Mononuclear cell (primary cell): ENCODE measurements around the gene SVOPL. TPM values are rescaled to one million over a fixed set of nuclear protein-coding genes. Genes with fewer than 3 reads are reported as not detected.
"Not testable (repeated sequence)": the region's sequence is repeated elsewhere in the genome, so short reads cannot be mapped to it uniquely, and the experiment has no call there.

Experiments
- H3K27me3 ChIP-seq: 2 replicates; pipeline ENCODE4 v1.6.0; 2011; ENCODE audit warnings: low read length, control low read depth; ENCODE audit not compliant: insufficient read depth
- H3K4me1 ChIP-seq: 2 replicates; pipeline ENCODE4 v1.5.1; 2011; ENCODE audit warnings: mild to moderate bottlenecking, low read length, control low read depth; ENCODE audit not compliant: insufficient read depth
- H3K4me3 ChIP-seq: 2 replicates; pipeline ENCODE4 v1.5.1; 2011; ENCODE audit warnings: mild to moderate bottlenecking, low read length, moderate library complexity
- H3K9me3 ChIP-seq: 2 replicates; pipeline ENCODE4 v1.5.1; 2011; ENCODE audit warnings: low read depth, mild to moderate bottlenecking, control low read depth, low read length
- total RNA-seq: library from RNA; depleted of rRNA; stranded (reverse); fragments of >200 nt; gene quantifications from one replicate; pipeline ENCODE4 v1.2.3, GENCODE V29; 2012

The SVOPL gene
- total RNA-seq, 1 donor: 0.21 TPM

DNA sequence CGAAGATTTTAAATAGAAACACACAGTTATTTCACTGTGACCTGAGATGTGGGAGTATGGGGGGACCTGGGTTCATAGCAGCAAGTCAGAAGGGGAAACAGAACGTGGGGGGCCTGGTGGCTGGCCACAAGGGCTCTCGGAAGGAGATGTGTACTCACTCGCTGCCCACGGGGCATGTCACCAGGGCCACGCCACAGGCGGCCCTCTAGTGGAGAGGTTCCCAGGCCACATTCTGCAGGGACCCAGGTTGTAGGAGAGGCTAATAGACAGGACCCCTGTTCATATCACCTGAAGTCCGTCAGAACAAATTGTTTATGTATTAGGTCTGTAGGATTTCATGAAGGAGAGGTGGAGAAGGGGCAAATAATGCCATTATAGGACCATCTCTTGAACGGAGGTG is 25.1 kb upstream of the SVOPL start:
- Histone ChIP-seq H3K4me3 (no peak overlapping the region), H3K9me3 (no peaks in the 10 kb centered on the region), H3K4me1 (no peaks in the 10 kb centered on the region), H3K27me3 (no peaks in the 10 kb centered on the region)

DNA sequence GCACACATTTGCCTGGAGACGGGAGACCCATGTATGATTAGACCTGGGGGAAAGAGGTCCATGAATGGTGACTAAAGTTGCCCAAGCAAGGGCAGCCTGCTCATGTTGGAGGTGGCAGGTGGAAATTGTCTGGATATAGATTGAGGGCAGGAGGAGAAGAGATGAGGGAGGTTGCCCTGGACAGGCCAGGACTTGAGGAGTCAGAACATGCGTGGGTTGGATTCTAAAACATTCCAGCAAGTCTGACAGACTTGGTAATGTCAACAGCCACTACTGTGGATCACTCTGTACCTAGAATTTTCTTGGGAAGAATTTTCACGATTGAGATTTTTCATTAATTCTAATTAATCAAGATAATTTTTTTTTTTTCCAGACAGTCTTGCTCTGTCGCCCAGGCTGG is 19.1 kb upstream of the SVOPL start:
- H3K4me1 ChIP-seq: no peaks in the 10 kb centered on the region
- H3K4me3 ChIP-seq: no peak overlapping the region
- H3K9me3 ChIP-seq: no peaks in the 10 kb centered on the region
- H3K27me3 ChIP-seq: no peaks in the 10 kb centered on the region

DNA sequence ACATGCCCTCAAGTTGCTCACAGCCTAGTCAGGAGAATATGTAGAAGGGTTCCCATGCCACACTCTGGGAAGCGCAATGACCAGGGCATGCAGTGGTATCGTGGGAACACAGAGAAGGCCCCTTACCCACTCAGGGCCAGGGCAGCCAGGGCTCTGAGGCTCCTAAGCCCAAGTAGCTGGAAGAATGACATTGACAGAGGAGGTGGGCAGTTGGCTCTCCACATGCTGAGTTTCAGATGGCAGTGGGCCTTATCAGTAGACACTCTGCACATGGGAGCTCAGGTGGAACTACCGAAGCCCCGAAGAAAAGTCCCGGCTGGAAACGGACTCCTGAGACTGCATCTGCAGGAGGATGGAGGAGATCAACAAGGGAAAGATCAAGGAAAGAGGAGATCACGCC is 15.7 kb upstream of the SVOPL start:
- Histone ChIP-seq H3K4me1 (no peaks in the 10 kb centered on the region), H3K9me3 (no peaks in the 10 kb centered on the region), H3K27me3 (no peaks in the 10 kb centered on the region), H3K4me3 (no peak overlapping the region)

DNA sequence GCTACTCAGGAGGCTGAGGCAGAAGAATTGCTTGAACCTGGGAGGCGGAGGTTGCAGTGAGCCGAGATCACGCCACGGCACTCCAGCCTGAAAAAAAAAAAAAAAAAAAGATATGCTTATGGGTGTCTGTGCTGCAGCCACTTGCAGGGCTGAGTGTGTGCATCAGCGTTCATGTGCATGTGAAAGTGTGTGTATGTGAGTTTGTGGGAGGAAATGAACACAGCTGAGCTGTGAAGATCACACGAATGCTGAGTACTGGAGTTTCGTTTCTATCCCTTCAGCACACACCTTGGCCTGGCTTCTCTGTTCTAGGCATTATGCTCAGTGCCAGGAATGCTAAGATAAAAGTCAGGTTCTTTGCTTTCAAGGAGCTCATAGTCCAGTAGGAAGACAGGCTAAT is 12.0 kb upstream of the SVOPL start:
- Histone ChIP-seq H3K9me3 (no peaks in the 10 kb centered on the region), H3K4me3 (no peak overlapping the region), H3K27me3 (no peaks in the 10 kb centered on the region), H3K4me1 (no peaks in the 10 kb centered on the region)

DNA sequence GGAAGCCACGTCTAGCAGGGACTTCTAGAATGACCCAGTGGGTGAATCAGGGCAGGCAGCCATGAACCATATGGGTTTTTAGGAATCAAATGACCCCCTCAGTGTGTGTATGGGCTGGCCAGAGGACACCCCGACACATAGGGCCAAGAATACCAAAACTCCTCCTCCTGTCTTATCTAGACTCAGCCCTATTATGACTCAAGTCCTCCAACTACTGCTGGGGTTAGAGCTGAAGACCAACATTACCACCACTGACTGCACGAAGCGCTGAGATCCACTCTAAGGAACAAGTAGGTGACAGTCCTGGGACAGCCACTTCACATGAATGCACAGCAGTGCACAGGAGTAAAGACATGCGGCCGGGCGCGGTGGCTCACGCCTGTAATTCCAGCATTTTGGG is 11.5 kb upstream of the SVOPL start:
- Histone ChIP-seq H3K4me1 (no peaks in the 10 kb centered on the region), H3K4me3 (no peak overlapping the region), H3K27me3 (no peaks in the 10 kb centered on the region), H3K9me3 (no peaks in the 10 kb centered on the region)

DNA sequence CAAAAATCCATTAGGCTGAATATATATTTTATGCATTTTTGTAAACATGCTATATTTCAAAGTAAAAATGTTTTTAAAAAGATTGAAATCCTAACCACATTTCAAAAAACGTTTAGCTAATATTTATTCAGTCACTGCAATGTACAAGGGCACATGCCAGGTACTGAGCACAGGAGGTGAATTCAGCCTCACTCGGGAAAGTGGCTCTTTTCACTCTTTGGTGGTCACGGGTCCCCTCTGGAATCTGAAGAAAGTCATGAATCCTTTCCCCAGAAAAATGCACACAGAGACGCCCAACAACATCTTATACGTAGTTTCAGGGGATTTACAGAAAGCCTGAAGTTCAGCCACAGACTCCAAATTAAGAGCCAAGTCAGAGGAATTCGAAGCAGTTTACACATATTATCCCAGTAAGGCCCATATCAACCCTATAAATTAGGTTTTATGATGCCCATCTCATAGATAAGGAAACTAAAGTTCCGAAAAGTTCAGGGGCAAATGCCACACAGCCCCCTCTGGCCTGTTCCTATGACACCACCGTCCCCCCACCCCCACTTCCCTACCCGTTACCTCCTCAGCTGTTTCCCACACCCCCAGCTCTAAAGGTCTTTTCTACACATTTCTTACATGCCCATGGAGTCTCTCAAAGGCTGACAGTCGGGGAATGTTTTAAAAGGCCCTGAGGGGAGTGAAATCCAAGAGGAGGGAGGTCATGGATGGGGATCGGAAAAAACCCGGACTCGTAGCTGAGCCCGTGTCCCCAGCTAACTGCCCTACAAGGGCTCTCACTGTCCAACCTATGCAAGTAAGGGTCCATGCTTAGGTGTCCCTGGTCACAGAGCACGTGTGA is 9.6 kb upstream of the SVOPL start:
- Histone ChIP-seq H3K4me3 (no peak overlapping the region), H3K27me3 (no peaks in the 10 kb centered on the region), H3K4me1 (no peaks in the 10 kb centered on the region), H3K9me3 (no peaks in the 10 kb centered on the region)

DNA sequence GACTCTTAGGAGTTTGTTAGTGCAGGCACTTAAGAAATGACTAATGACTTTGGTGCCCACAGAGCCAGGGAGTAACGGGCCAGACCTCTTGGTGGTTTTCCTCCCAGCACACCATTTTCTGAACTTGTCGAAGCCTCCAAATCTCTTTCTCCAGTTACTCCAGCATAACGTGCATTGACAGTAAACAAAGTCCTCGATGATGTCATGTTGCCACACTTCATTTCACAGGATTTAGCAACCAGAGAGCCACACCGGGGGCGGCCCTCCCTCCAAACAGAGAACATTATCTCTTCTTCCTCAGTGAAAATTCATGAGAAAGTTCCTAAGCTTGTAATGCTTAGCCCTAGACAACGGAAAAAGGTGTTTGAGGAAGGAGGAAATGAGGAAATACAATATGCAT is 4.0 kb upstream of the SVOPL start:
- no peak overlapping the region for H3K4me3 ChIP-seq
- no peaks in the 10 kb centered on the region for H3K9me3 ChIP-seq
- no peaks in the 10 kb centered on the region for H3K4me1 ChIP-seq
- H3K27me3 ChIP-seq: no peaks in the 10 kb centered on the region

DNA sequence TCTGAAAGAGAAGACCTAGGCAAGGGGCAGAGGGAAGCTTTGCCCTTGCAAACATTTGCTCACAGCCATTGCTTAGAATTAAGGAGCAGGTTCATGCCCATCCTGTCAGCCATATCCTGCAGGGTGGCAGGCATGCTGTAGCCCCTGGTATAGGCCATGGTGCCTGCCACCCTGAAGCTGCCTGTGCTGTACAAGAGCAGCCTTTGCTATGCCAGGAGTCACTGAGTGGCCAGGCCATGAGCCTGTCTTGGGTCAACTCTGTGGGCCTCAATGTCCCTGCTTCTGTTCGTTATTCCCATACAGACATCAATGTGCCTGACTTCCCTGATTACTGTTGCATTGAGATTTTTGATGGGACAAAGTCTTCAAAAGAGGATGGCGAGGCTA is 368 bp upstream of the SVOPL start:
- no peaks in the 10 kb centered on the region for H3K27me3 ChIP-seq
- no peaks in the 10 kb centered on the region for H3K4me1 ChIP-seq
- H3K4me3 ChIP-seq: no peak overlapping the region
- no peaks in the 10 kb centered on the region for H3K9me3 ChIP-seq

DNA sequence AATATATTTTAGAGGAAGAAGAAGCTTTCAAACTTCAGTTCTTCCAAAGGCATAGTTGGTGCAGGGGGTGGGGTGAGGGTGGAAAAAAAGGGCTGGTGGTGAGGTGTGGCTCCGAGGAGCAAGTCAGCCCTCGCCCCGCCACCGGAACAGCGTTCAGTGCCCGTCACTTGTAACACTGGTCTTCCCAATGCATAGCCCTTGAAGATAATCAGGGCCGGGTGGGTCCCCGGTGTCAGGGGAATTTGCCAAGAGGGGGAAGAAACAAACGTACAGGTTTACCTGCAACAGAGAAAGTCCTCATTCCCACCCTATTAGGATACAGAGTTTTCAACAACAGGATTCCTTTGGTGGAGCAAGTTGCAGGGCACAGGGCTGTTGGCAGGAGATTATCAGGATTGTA is 1.5 kb downstream of the SVOPL start:
- Histone ChIP-seq H3K27me3 (no peaks in the 10 kb centered on the region), H3K4me1 (no peaks in the 10 kb centered on the region), H3K9me3 (no peaks in the 10 kb centered on the region), H3K4me3 (no peak overlapping the region)

DNA sequence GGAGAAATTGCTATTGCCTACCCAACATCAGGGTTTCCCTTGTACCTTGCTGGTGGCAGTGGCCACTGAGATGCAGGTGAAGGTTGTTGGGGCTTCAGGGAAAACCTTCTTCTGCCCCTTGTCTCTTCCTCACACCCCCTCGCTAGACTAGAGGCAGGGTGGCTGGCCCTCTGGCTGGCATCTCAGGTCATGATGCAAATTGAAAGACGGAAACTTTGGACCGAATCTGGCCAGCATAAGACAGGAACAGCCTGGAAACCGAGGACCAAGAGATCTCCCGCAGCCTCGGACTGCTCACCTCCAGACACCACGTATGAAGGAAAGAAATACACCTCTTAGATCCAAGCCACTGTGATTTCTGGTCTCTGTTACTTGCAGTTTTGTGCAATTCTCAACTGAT is 2.9 kb downstream of the SVOPL start:
- Histone ChIP-seq H3K4me3 (no peak overlapping the region), H3K27me3 (no peaks in the 10 kb centered on the region), H3K4me1 (no peaks in the 10 kb centered on the region), H3K9me3 (no peaks in the 10 kb centered on the region)

DNA sequence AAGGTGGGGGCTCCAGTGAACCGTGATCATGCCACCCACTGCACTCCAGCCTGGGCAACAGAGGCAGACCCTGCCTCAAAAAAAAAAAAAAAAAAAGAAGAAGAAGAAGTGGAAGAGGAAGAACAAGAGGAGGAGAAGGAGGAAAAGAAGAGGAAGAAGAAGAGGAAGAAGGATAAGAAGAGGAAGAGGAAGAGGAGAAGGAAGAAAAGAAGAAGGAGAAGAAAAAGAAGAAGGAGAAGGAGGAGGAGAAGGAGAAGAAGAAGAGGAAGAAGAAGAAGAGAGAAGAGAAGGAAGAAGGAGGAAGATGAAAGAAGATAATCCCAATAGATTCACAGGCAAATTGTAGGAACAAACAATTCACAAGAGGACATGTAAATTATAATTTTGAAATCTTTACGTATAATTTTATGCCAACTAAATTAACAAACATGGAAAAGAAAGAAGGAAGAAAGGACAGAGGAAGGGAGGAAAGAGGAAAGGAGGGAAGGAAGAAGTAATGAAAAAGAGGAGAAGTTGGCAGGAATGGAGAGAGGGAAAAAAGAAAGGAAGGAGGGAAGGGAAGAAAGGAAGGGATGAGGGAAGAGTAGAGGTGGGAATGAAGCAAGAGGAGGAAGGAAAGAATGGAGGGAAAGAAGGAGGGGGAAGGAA is 3.5 kb downstream of the SVOPL start:
- Histone ChIP-seq H3K4me1 (no peaks in the 10 kb centered on the region), H3K27me3 (no peaks in the 10 kb centered on the region), H3K4me3 (no peak overlapping the region), H3K9me3 (no peaks in the 10 kb centered on the region)

DNA sequence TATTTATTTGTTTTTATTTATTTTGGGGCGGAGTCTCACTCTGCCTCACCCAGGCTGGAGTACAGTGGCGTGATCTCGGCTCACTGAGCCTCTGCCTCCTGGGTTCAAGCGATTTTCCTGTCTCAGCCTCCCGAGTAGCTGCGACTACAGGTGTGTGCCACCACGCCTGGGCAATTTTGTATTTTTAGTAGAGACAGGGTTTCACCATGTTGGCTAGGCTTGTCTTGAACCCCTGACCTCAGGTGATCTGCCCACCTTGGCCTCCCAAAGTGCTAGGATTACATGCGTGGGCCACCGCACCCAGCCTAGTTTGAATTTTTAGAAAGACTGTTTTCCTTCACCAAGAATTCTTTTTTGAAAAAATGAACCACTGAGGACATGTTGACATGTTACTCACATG is 5.4 kb downstream of the SVOPL start:
- H3K9me3 ChIP-seq, H3K4me3 ChIP-seq, H3K27me3 ChIP-seq, H3K4me1 ChIP-seq: not testable (repeated sequence)

DNA sequence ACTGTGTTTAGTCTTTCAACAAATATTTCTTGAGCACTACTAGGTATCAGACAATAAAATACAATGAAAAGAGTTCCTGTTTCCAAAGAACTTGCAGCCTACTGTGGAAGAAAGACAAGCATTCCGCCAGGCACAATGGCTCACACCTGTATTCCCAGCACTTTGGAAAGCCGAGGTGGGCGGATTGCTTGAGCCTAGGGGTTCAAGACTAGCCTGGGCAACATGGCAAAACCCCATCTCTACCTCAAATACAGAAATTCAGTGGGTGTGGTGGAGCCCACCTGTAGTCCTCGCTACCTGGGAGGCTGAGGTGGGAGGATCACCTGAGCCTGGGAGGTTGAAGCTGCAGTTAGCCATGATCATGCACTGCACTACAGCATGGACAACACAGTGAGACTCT is 6.1 kb downstream of the SVOPL start:
- Histone ChIP-seq H3K4me1 (no peaks in the 10 kb centered on the region), H3K27me3 (no peaks in the 10 kb centered on the region), H3K4me3 (no peak overlapping the region), H3K9me3 (no peaks in the 10 kb centered on the region)

DNA sequence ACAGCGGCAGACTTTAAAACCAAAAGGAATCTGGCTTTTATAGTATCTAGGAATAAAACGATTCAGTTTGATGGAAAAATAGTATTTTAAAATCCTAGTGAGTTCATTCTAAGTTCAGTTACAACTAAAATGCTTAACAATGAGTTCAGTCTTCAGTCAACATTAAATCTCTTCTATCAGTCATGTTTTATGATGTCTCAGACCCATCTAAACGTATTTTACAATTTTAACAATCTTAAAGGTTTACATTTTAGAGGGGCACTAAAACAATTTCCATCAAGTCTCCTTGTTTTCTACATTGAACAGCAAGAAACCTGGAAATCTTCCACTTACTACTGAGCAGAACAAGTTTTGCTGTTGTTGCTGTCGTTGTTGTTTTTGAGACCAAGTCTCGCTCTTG is 10.0 kb downstream of the SVOPL start:
- no peaks in the 10 kb centered on the region for H3K27me3 ChIP-seq
- H3K4me3 ChIP-seq: no peak overlapping the region
- no peaks in the 10 kb centered on the region for H3K4me1 ChIP-seq
- H3K9me3 ChIP-seq: no peaks in the 10 kb centered on the region

DNA sequence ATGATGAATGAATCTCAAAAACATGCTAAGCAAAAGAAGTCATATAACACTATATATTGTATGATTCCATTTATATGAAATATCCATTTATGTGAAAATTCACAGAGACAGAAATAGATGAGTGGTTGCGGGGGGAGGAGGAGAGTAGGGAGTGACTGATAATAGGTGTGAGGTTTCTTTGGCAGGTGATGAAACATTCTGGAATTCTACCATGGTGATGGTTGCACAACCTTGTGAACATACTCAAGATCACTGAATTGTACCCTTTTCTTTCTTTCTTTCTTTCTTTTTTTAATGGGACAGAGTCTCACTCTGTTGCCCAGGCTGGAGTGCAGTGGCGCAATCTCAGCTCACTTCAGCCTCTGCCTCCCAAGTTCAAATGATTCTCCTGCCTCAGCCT is 10.7 kb downstream of the SVOPL start:
- no peak overlapping the region for H3K4me3 ChIP-seq
- no peaks in the 10 kb centered on the region for H3K9me3 ChIP-seq
- no peaks in the 10 kb centered on the region for H3K4me1 ChIP-seq
- no peaks in the 10 kb centered on the region for H3K27me3 ChIP-seq

DNA sequence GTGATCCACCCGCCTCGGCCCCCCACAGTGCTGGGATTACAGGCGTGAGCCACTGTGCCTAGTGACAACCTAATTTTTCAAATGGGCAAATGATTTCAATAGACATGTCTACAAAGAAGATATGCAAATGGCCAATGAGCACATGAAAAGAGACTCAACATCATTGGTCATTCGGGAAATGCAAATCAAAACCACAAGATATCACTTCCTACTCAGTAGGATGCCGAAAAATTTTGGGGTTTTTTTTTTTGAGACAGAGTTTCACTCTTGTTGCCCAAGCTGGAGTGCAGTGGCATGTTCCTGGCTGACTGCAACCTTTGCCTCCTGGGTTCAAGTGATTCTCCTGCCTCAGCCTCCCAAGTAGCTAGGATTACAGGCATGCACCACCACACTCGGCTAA is 13.1 kb downstream of the SVOPL start:
- not testable (repeated sequence) for H3K27me3 ChIP-seq, H3K9me3 ChIP-seq, H3K4me3 ChIP-seq, H3K4me1 ChIP-seq
